ENCODE data around the gene IRAG1.

IRAG1 gene

GRCh38 chr11:10708131-10708530, 14.6 kb upstream of the IRAG1 start:
- in situ Hi-C loops (cut with MboI; ENCODE audit: low pct_unique_long_range_greater_than_20kb, low sequenced_read_pairs, unreplicated experiment) = no loop called here
- no peak for DNase-seq (ENCODE audit: low spot score)
- TF ChIP-seq, protein P1, sequence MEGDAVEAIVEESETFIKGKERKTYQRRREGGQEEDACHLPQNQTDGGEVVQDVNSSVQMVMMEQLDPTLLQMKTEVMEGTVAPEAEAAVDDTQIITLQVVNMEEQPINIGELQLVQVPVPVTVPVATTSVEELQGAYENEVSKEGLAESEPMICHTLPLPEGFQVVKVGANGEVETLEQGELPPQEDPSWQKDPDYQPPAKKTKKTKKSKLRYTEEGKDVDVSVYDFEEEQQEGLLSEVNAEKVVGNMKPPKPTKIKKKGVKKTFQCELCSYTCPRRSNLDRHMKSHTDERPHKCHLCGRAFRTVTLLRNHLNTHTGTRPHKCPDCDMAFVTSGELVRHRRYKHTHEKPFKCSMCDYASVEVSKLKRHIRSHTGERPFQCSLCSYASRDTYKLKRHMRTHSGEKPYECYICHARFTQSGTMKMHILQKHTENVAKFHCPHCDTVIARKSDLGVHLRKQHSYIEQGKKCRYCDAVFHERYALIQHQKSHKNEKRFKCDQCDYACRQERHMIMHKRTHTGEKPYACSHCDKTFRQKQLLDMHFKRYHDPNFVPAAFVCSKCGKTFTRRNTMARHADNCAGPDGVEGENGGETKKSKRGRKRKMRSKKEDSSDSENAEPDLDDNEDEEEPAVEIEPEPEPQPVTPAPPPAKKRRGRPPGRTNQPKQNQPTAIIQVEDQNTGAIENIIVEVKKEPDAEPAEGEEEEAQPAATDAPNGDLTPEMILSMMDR (IDR thresholded peaks at IDR 0.05; ENCODE audit: extremely low read depth, insufficient read depth, missing control alignments) = no peak

GRCh38 chr11:10701982-10702381, 8.4 kb upstream of the IRAG1 start:
- TF ChIP-seq, protein P1 (IDR thresholded peaks at IDR 0.05; ENCODE audit: extremely low read depth, insufficient read depth, missing control alignments) = no peak
- in situ Hi-C loops (cut with MboI; ENCODE audit: low pct_unique_long_range_greater_than_20kb, low sequenced_read_pairs, unreplicated experiment) = no loop called here

DNA sequence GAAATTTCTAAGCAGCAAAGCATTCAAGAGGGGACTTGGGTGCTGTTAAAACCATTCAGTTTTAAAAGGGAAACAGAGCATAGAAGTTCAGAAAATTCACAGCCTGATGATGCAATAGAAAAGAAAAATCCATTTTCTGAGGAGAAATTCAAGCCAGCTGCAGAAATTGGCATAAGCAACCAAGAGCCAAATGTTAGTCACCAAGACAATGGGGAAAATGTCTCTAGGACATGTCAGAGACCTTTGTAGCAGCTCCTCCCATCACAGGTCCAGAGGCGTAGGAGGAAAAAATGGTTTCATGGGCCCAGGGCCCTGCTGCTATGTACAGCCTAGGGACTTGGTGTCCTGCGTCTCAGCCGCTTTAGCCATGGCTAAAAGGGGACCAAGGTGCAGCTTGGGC, 5.5 kb upstream of the IRAG1 start:
- TF ChIP-seq, protein P1 (IDR thresholded peaks at IDR 0.05; ENCODE audit: extremely low read depth, insufficient read depth, missing control alignments) = no peak
- DNase-seq (ENCODE audit: low spot score) = no peak
- in situ Hi-C loops (cut with MboI; ENCODE audit: low pct_unique_long_range_greater_than_20kb, low sequenced_read_pairs, unreplicated experiment) = no loop called here

More at GRCh38 chr11:10701982-10702381, 8.4 kb upstream of the IRAG1 start:
- DNase-seq (ENCODE audit: low spot score) = no peak

DNA sequence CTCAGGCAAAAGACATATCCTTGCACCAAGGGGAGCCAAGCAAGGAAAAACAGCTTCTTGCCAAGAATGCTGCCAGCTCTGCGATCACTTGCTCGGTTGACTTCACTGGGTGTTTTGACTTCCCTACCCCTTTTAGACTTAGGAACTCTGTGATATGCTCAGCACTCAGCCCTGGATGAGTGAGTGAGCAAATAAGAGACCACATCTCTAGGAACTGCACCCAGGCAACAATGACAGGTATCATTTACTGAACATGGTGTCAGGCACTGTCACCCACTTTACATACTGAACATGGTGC, 3.7 kb upstream of the IRAG1 start:
- in situ Hi-C loops (cut with MboI; ENCODE audit: low pct_unique_long_range_greater_than_20kb, low sequenced_read_pairs, unreplicated experiment) = no loop called here
- TF ChIP-seq, protein P1 (IDR thresholded peaks at IDR 0.05; ENCODE audit: extremely low read depth, insufficient read depth, missing control alignments) = no peak
- DNase-seq (ENCODE audit: low spot score) = no peak

- TF ChIP-seq, protein P1 (IDR thresholded peaks at IDR 0.05; ENCODE audit: extremely low read depth, insufficient read depth, missing control alignments) = no peak
- DNase-seq (ENCODE audit: low spot score) = no peak
- in situ Hi-C loops (cut with MboI; ENCODE audit: low pct_unique_long_range_greater_than_20kb, low sequenced_read_pairs, unreplicated experiment) = no loop called here
These were observed 3.1 kb upstream of the IRAG1 start for GRCh38 chr11:10696468-10697322.

GRCh38 chr11:10695833-10696232, 2.3 kb upstream of the IRAG1 start:
- in situ Hi-C loops (cut with MboI; ENCODE audit: low pct_unique_long_range_greater_than_20kb, low sequenced_read_pairs, unreplicated experiment) = no loop called here
- no peak for DNase-seq (ENCODE audit: low spot score)
- TF ChIP-seq, protein P1 (IDR thresholded peaks at IDR 0.05; ENCODE audit: extremely low read depth, insufficient read depth, missing control alignments) = no peak

Measured in GM13977 (cell line).